Liver (tissue), 9 donors: ENCODE measurements around the gene SNX9. TPM values are rescaled to one million over a fixed set of nuclear protein-coding genes. Genes with fewer than 3 reads are reported as not detected.
A peak's percentile ranks its signal among the peaks of the same experiment; 100 is the strongest.

Source experiments
- DNase-seq: peaks from one replicate; pipeline ENCODE4 v3.0.0-alpha.2; 2017; ENCODE audit warnings: low spot score
- H3K27ac ChIP-seq, 2 donors: one replicate each; pipeline ENCODE4 v1.7.0; 2013; ENCODE audit warnings: inconsistent platforms in 2 of 2, low read length in 2 of 2, control low read depth in 1 of 2, low read depth in 1 of 2, mild to moderate bottlenecking in 1 of 2
- H3K27me3 ChIP-seq, 4 donors: one replicate each; pipeline versions ENCODE4 v1.6.1 to v1.7.0; 2013; ENCODE audit warnings: low read length in 3 of 4, inconsistent platforms in 1 of 4, mild to moderate bottlenecking in 1 of 4, moderate library complexity in 1 of 4; ENCODE audit not compliant: control insufficient read depth in 4 of 4, insufficient read depth in 4 of 4
- H3K36me3 ChIP-seq, 4 donors: one replicate each; pipeline versions ENCODE4 v1.6.1 to v1.7.0; 2013; ENCODE audit warnings: low read length in 3 of 4, mild to moderate bottlenecking in 3 of 4, low read depth in 1 of 4, moderate library complexity in 1 of 4; ENCODE audit not compliant: control insufficient read depth in 4 of 4, insufficient read depth in 3 of 4
- H3K4me1 ChIP-seq, 4 donors: one replicate each; pipeline versions ENCODE4 v1.6.1 to v1.7.0; 2013; ENCODE audit warnings: low read length in 3 of 4, mild to moderate bottlenecking in 3 of 4, moderate library complexity in 1 of 4; ENCODE audit not compliant: control insufficient read depth in 4 of 4, insufficient read depth in 4 of 4
- H3K4me3 ChIP-seq, 3 donors: one replicate each; pipeline versions ENCODE4 v1.6.1 to v1.7.0; 2013; ENCODE audit warnings: low read length in 3 of 3, control low read depth in 1 of 3, low read depth in 1 of 3, mild to moderate bottlenecking in 1 of 3
- H3K9ac ChIP-seq, 2 donors: one replicate each; pipeline ENCODE4 v1.7.0; 2013; ENCODE audit warnings: low read length in 2 of 2, mild to moderate bottlenecking in 2 of 2, moderate library complexity in 2 of 2, control low read depth in 1 of 2, low read depth in 1 of 2
- H3K9me3 ChIP-seq, 4 donors: one replicate each; pipeline versions ENCODE4 v1.6.1 to v1.7.0; 2013; ENCODE audit warnings: low read length in 3 of 4; ENCODE audit not compliant: control insufficient read depth in 4 of 4
- FOXA1 ChIP-seq: IDR thresholded peaks from 2 replicates; pipeline ENCODE4 v1.6.1; 2016; ENCODE audit warnings: antibody characterized with exemption
- GABPA ChIP-seq, 2 donors: IDR thresholded peaks in 1 of 2; conservative IDR thresholded peaks in 1 of 2; 2 replicates each; pipeline ENCODE4 v1.6.1; 2016; ENCODE audit warnings: antibody characterized with exemption in 2 of 2, mild to moderate bottlenecking in 1 of 2, moderate library complexity in 1 of 2
- HNF4A ChIP-seq, 2 donors: conservative IDR thresholded peaks; 2 replicates each; pipeline ENCODE4 v1.6.1; 2016; ENCODE audit warnings: antibody characterized with exemption in 2 of 2, mild to moderate bottlenecking in 2 of 2
- HNF4G ChIP-seq: IDR thresholded peaks from 2 replicates; pipeline ENCODE4 v1.6.1; 2016; ENCODE audit warnings: antibody characterized with exemption
- JUND ChIP-seq, 2 donors: IDR thresholded peaks; 2 replicates each; pipeline ENCODE4 v1.6.1; 2016; ENCODE audit warnings: antibody characterized with exemption in 2 of 2
- NR2F2 ChIP-seq: IDR thresholded peaks from 2 replicates; pipeline ENCODE4 v1.6.1; 2016; ENCODE audit warnings: antibody characterized with exemption
- RAD21 ChIP-seq, 2 donors: IDR thresholded peaks; 2 replicates each; pipeline ENCODE4 v1.6.1; 2016; ENCODE audit warnings: antibody characterized with exemption in 2 of 2, mild to moderate bottlenecking in 2 of 2
- REST ChIP-seq: IDR thresholded peaks from 2 replicates; pipeline ENCODE4 v1.6.1; 2016; ENCODE audit warnings: antibody characterized with exemption, mild to moderate bottlenecking
- RXRA ChIP-seq, 2 donors: IDR thresholded peaks; 2 replicates each; pipeline ENCODE4 v1.6.1; 2017 to 2018; ENCODE audit warnings: antibody characterized with exemption in 2 of 2, mild to moderate bottlenecking in 1 of 2
- SP1 ChIP-seq: IDR thresholded peaks from 2 replicates; pipeline ENCODE4 v1.6.1; 2018; ENCODE audit warnings: antibody characterized with exemption, mild to moderate bottlenecking
- TAF1 ChIP-seq: conservative IDR thresholded peaks from 2 replicates; pipeline ENCODE4 v1.6.1; 2016; ENCODE audit warnings: antibody characterized with exemption, mild to moderate bottlenecking
- YY1 ChIP-seq: IDR thresholded peaks from 2 replicates; pipeline ENCODE4 v1.6.1; 2016; ENCODE audit warnings: antibody characterized with exemption, mild to moderate bottlenecking
- WGBS: extraction: QIAGEN DNeasy Blood & Tissue Kit; methylation state at CpG from one replicate; pipeline ENCODE4 v1.1.7; 2013; 5-methylcytosine and 5-hydroxymethylcytosine counted together
- polyA plus RNA-seq, 2 donors: library from polyadenylated mRNA; stranded (reverse) in 1 of 2; unstranded in 1 of 2; fragments of 200-250 nt in 1 of 2; fragments of >200 nt in 1 of 2; fragmentation: Nextera tagmentation in 1 of 2; extraction: Ambion mirVana in 1 of 2; gene quantifications; one replicate each; pipeline versions ENCODE4 v1.2.1 to v1.2.3, GENCODE V29; 2013 to 2015
- total RNA-seq, 2 donors: library from RNA; depleted of rRNA; stranded (reverse); fragments of >200 nt; gene quantifications; one replicate each; pipeline ENCODE4 v1.2.3, GENCODE V29; 2014
- TF ChIP-seq, protein P1 (sequence below): IDR thresholded peaks from 2 replicates; pipeline ENCODE4 v1.6.1; 2016; ENCODE audit warnings: antibody characterized with exemption
- TF ChIP-seq, protein P2 (sequence below): IDR thresholded peaks from 2 replicates; pipeline ENCODE4 v1.6.1; 2016; ENCODE audit warnings: antibody characterized with exemption
- TF ChIP-seq, protein P3 (sequence below): IDR thresholded peaks from 2 replicates; pipeline ENCODE4 v1.6.1; 2016; ENCODE audit warnings: antibody characterized with exemption
- donor health status: healthy.
- donor health status: healthy.
- donor health status: healthy.
- donor health status: healthy.
- donor health status: healthy.

The SNX9 gene
- total and polyA plus RNA-seq, 4 donors = 16.4 to 31.0 (median 22.3) TPM

GRCh38 chr6:157825243-157825904 is 2.3 kb downstream of the SNX9 start:
- H3K36me3 ChIP-seq = peaks cover 0 to 3% (median 0%) of the 10 kb centered on the region in 4 donors
- TF ChIP-seq, protein P1, sequence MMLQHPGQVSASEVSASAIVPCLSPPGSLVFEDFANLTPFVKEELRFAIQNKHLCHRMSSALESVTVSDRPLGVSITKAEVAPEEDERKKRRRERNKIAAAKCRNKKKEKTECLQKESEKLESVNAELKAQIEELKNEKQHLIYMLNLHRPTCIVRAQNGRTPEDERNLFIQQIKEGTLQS = no peak
- TF ChIP-seq, protein P2, sequence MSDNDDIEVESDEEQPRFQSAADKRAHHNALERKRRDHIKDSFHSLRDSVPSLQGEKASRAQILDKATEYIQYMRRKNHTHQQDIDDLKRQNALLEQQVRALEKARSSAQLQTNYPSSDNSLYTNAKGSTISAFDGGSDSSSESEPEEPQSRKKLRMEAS = no peak
- TF ChIP-seq GABPA (IDR thresholded peaks at IDR 0.05 in 1 of 2, conservative IDR thresholded peaks at IDR 0.05 in 1 of 2) (no peak), YY1 (no peak), RXRA (IDR thresholded peaks at IDR 0.05) (no peak), JUND (IDR thresholded peaks at IDR 0.05) (no peak), HNF4G (no peak), RAD21 (IDR thresholded peaks at IDR 0.05) (no peak), TAF1 (no peak), NR2F2 (no peak), HNF4A (conservative IDR thresholded peaks at IDR 0.05) (no peak), REST (no peak), FOXA1 (no peak), SP1 (no peak)
- TF ChIP-seq, protein P3, sequence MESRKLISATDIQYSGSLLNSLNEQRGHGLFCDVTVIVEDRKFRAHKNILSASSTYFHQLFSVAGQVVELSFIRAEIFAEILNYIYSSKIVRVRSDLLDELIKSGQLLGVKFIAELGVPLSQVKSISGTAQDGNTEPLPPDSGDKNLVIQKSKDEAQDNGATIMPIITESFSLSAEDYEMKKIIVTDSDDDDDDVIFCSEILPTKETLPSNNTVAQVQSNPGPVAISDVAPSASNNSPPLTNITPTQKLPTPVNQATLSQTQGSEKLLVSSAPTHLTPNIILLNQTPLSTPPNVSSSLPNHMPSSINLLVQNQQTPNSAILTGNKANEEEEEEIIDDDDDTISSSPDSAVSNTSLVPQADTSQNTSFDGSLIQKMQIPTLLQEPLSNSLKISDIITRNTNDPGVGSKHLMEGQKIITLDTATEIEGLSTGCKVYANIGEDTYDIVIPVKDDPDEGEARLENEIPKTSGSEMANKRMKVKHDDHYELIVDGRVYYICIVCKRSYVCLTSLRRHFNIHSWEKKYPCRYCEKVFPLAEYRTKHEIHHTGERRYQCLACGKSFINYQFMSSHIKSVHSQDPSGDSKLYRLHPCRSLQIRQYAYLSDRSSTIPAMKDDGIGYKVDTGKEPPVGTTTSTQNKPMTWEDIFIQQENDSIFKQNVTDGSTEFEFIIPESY = no peak
- no peak overlapping the region for H3K4me3 ChIP-seq
- H3K4me1 ChIP-seq = peaks cover 3 to 13% (median 5%) of the 10 kb centered on the region in 4 donors
- no peaks in the 10 kb centered on the region for H3K27me3 ChIP-seq
- H3K9me3 ChIP-seq = no peaks in the 10 kb centered on the region
- H3K27ac ChIP-seq = peak overlapping the region; percentile 96 to 99
- DNase-seq = no peak
- no peak overlapping the region for H3K9ac ChIP-seq
- 70% methylated on average over 10 of the region's 10 CpGs for WGBS

DNA sequence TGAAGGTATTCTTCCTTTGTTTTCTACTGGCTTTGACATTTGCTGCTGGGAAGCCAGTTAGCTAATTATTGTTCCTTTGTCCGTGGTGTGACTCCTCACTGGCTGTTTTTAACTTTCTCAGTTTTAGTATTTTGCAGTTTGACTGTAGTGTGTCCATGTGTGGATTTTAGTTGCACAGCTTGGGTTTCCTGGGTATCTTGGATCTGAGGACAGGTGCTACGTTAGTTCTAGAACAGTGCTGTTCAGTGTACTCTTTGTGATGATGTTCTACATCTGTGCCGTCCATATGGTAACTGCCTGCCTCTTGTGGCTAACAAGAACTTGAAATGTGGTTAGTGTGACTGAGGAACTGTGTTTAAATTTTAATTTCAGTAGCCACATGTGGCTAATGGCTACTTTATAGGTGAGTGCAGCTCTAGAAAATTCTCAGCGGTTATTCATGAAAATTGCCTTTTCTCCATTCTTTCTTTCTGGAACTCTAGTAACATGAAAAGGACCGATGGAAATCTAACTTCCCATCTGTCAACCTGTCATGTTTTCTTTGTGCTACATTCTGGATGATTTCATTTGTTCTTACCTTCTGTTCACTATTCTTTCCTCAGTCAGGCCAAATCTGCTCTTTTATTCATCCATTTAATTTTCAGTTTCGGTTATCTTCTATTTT is 7.4 kb downstream of the SNX9 start:
- 89% methylated on average over 6 of the region's 6 CpGs for WGBS
- H3K4me1 ChIP-seq = peaks cover 10 to 15% (median 13%) of the 10 kb centered on the region in 4 donors
- TF ChIP-seq YY1 = no peak
- TF ChIP-seq, protein P2 = no peak
- TF ChIP-seq, protein P3 = no peak
- no peak for TF ChIP-seq FOXA1
- TF ChIP-seq REST = no peak
- TF ChIP-seq HNF4G = no peak
- no peak for TF ChIP-seq HNF4A (conservative IDR thresholded peaks at IDR 0.05)
- TF ChIP-seq RAD21 (IDR thresholded peaks at IDR 0.05) = no peak
- TF ChIP-seq RXRA (IDR thresholded peaks at IDR 0.05) = no peak
- no peak for TF ChIP-seq JUND (IDR thresholded peaks at IDR 0.05)
- no peak for TF ChIP-seq NR2F2

More for the DNA sequence above, 7.4 kb downstream of the SNX9 start:
- no peaks in the 10 kb centered on the region for H3K27me3 ChIP-seq
- H3K36me3 ChIP-seq = peaks cover 0 to 3% (median 0%) of the 10 kb centered on the region in 4 donors
- H3K27ac ChIP-seq = no peak overlapping the region
- no peaks in the 10 kb centered on the region for H3K9me3 ChIP-seq
- no peak for DNase-seq
- H3K4me3 ChIP-seq = no peak overlapping the region
- no peak overlapping the region for H3K9ac ChIP-seq
